Colonic mucosa (tissue), 4 donors: ENCODE measurements around the gene ARHGAP42. TPM values are rescaled to one million over a fixed set of nuclear protein-coding genes. Genes with fewer than 3 reads are reported as not detected.
"Not testable (repeated sequence)": the region's sequence is repeated elsewhere in the genome, so short reads cannot be mapped to it uniquely, and the experiment has no call there.

Source experiments
- DNase-seq: peaks from one replicate; pipeline ENCODE4 v3.0.0-alpha.2; 2020
- H3K27ac ChIP-seq: fragments of 200-600 bp; one replicate; pipeline ENCODE4 v1.8.0; 2021
- H3K27me3 ChIP-seq: fragments of 200-600 bp; one replicate; pipeline ENCODE4 v1.8.0; 2021
- H3K36me3 ChIP-seq: fragments of 200-600 bp; one replicate; pipeline ENCODE4 v1.8.0; 2021
- H3K4me1 ChIP-seq: fragments of 200-600 bp; one replicate; pipeline ENCODE4 v1.8.0; 2021; ENCODE audit warnings: mild to moderate bottlenecking
- H3K4me3 ChIP-seq: fragments of 200-600 bp; one replicate; pipeline ENCODE4 v1.8.0; 2021
- H3K9ac ChIP-seq, 2 donors: one replicate each; pipeline ENCODE4 v1.7.0; 2013; ENCODE audit warnings: control low read depth in 2 of 2, low read depth in 2 of 2, low read length in 2 of 2
- H3K9me3 ChIP-seq: fragments of 200-600 bp; one replicate; pipeline ENCODE4 v1.8.0; 2021
- CTCF ChIP-seq: fragments of 200-600 bp; IDR thresholded peaks from one replicate; pipeline ENCODE4 v1.8.0; 2022; ENCODE audit warnings: antibody characterized with exemption, mild to moderate bottlenecking
- intact Hi-C: fragments of 100-400 bp; cut with DNase I; formaldehyde crosslinking; loops from one replicate; pipeline ENCODE4 v1.14.1; 2022
- total RNA-seq, 2 donors: library from RNA; stranded (reverse); fragmentation: NEBNext Ultra II Directional in 1 of 2; extraction: Animal tissue kit (Norgen Biotek cat#: 25700) in 1 of 2; gene quantifications; one replicate each; pipeline ENCODE4 v1.2.1, GENCODE V29; 2021
- donor health status: healthy.
- donor health status: DM: no; HTN: no; CAD: no.
- donor health status: DM: no; HTN: no; CAD: no.

The ARHGAP42 gene
- total RNA-seq, 2 donors from 2014 or later: 13.4 to 15.9 TPM

- H3K27ac ChIP-seq: no peak overlapping the region
- no peak for DNase-seq
These were observed 55.0 kb downstream of the ARHGAP42 start for GRCh38 chr11:100741866-100742625.

DNA sequence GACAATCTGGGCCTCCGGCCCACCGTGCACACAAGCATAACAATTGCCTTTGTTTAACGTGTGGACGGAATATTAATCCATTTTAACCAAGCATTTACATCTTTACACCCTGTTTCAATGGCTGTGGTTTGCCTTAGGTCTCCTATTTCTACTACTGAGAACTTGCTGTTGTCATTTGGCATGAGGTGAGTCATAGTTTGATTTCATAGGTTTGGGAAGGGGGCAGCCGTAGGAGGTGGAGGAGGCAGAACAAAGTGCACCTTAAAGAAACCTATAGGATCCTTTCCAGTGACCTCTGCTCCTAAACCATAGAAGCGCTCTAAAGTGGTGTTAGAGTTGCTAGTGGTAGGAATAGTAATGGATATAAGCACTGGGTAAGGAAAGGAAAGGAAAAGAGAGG lies 59.4 kb downstream of the ARHGAP42 start:
- H3K27ac ChIP-seq: no peak overlapping the region
- no peak overlapping the region for H3K4me3 ChIP-seq
- intact Hi-C loops: no loop called here

More at GRCh38 chr11:100741866-100742625, 55.0 kb downstream of the ARHGAP42 start:
- intact Hi-C loops: no loop called here
- no peak overlapping the region for H3K9ac ChIP-seq
- no peak for TF ChIP-seq CTCF
- no peaks in the 10 kb centered on the region for H3K36me3 ChIP-seq
- H3K4me1 ChIP-seq: no peaks in the 10 kb centered on the region
- H3K4me3 ChIP-seq: no peak overlapping the region
- H3K9me3 ChIP-seq: no peaks in the 10 kb centered on the region
- no peaks in the 10 kb centered on the region for H3K27me3 ChIP-seq

GRCh38 chr11:100748153-100748552 lies 61.1 kb downstream of the ARHGAP42 start:
- no peaks in the 10 kb centered on the region for H3K9me3 ChIP-seq
- H3K4me3 ChIP-seq: no peak overlapping the region
- intact Hi-C loops: no loop called here
- DNase-seq: no peak
- H3K36me3 ChIP-seq: no peaks in the 10 kb centered on the region
- no peaks in the 10 kb centered on the region for H3K27me3 ChIP-seq
- no peak overlapping the region for H3K9ac ChIP-seq
- TF ChIP-seq CTCF: no peak
- H3K4me1 ChIP-seq: no peaks in the 10 kb centered on the region
- H3K27ac ChIP-seq: no peak overlapping the region

More for the DNA sequence above, 59.4 kb downstream of the ARHGAP42 start:
- DNase-seq: no peak
- TF ChIP-seq CTCF: no peak
- no peak overlapping the region for H3K9ac ChIP-seq
- H3K4me1 ChIP-seq: no peaks in the 10 kb centered on the region
- H3K27me3 ChIP-seq: no peaks in the 10 kb centered on the region
- H3K9me3 ChIP-seq: no peaks in the 10 kb centered on the region
- no peaks in the 10 kb centered on the region for H3K36me3 ChIP-seq

GRCh38 chr11:100749887-100750565 lies 62.9 kb downstream of the ARHGAP42 start:
- H3K27me3 ChIP-seq, H3K9ac ChIP-seq, H3K9me3 ChIP-seq, H3K36me3 ChIP-seq, H3K4me3 ChIP-seq, H3K4me1 ChIP-seq, intact Hi-C loops, DNase-seq, H3K27ac ChIP-seq: not testable (repeated sequence)

- H3K27me3 ChIP-seq, H3K36me3 ChIP-seq, DNase-seq, intact Hi-C loops, H3K4me3 ChIP-seq, H3K4me1 ChIP-seq, H3K9me3 ChIP-seq, H3K9ac ChIP-seq, H3K27ac ChIP-seq: not testable (repeated sequence)
These were observed 63.4 kb downstream of the ARHGAP42 start for GRCh38 chr11:100750566-100750891.

GRCh38 chr11:100752371-100753171 lies 65.5 kb downstream of the ARHGAP42 start:
- Histone ChIP-seq H3K27me3 (no peaks in the 10 kb centered on the region), H3K4me1 (no peaks in the 10 kb centered on the region), H3K27ac (no peak overlapping the region), H3K9ac (no peak overlapping the region), H3K9me3 (no peaks in the 10 kb centered on the region), H3K4me3 (no peak overlapping the region), H3K36me3 (no peaks in the 10 kb centered on the region)
- no peak for DNase-seq
- intact Hi-C loops: no loop called here
- no peak for TF ChIP-seq CTCF
